HG03432 (cell line): ENCODE data around the gene SCN2B.

Source experiments
- ATAC-seq: cut with Tn5 transposase; IDR thresholded peaks from one replicate; pipeline ENCODE4 v1.9.1; 2021; ENCODE audit warnings: mild to moderate bottlenecking, moderate library complexity; ENCODE audit not compliant: unreplicated experiment

The SCN2B gene, protein sequence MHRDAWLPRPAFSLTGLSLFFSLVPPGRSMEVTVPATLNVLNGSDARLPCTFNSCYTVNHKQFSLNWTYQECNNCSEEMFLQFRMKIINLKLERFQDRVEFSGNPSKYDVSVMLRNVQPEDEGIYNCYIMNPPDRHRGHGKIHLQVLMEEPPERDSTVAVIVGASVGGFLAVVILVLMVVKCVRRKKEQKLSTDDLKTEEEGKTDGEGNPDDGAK

GRCh38 chr11:118175993-118176777 is at the start of gene SCN2B:
SCN2B (minus strand) TSS chr11:118176639; CDS start chr11:118176431, 208 bp downstream.
- ATAC-seq = no peak

DNA sequence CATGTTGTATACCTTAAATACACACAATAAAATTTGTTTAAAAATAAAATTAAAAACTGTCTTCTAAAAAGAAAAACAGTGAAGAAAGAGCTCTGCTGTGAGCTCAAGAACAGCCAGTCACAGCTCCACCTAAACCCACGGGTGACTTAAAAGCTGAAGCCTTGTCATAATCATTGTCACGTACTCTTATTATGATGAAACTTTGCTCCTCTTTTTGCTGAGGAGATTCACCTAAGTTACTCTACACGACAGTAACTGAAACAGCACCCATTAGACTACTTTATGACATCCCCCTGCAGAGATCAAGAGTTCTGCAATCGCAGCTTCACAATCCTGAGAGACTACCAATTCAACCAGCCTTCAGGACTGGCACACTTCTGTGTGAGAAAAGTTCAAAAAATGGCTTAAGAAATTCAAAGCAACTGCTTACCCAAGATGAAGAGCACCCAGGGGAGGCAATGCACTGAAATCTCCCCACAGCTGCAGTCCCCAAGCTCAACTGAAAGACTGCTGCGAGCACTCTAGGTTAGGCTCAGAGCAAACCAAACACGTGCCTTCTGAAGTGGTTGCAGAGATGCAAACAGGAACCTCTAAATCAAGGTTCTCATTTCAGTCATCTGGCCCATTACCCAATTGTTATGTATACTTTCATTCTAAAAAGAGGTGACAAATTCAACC is 48.2 kb upstream of the SCN2B start, which contains the start of gene JAML:
TSS of gene JAML (minus strand) at position 501 of the 678 bp plus-strand sequence. CDS start 10,145 bp downstream, outside the sequence.
- no peak for ATAC-seq

- ATAC-seq = no peak
Measured at GRCh38 chr11:118223992-118224391, 47.6 kb upstream of the SCN2B start.

DNA sequence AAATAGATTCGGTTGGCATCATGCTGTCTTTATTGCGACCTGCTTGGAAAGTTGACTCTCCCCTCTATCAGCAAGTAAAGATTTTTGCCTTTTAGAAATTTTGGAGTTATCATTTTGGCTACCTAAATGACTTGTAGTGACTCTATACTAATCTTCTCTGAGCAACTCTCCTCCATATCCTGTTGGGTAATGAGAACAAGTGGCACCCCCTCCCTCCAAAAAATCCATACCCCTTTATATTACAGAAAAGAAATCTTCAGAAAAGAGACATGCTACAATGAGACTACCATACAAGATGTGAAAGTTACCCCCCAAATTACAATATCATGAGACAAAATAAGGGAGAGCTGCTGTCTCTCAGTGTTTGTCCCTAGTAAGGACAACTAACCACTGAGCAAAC is 47.1 kb upstream of the SCN2B start:
- no peak for ATAC-seq

DNA sequence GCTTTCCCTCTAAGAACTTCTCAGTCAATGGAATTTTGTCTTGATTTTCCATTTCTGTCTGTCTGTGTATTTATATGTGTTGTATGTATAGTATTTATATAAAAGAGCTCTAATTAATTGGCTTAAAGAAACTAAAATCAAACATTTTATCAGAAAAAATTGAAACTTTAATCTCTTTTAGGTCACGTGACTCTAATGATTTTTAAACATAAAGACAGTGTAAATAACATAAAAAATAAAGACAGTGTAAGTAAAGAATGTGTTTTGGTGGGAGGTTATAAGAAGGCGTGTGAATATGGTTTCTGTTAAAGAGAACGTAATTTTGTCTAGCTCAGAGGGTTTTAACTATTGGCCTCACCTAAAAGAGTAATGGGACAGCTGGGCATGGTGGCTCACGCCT is 46.0 kb upstream of the SCN2B start:
- ATAC-seq = no peak

GRCh38 chr11:118221419-118221818 is 45.0 kb upstream of the SCN2B start:
- no peak for ATAC-seq

GRCh38 chr11:118219732-118220131 is 43.3 kb upstream of the SCN2B start:
- no peak for ATAC-seq

GRCh38 chr11:118219244-118219643 is 42.8 kb upstream of the SCN2B start:
- no peak for ATAC-seq

- no peak for ATAC-seq
Measured at GRCh38 chr11:118217575-118217974, 41.1 kb upstream of the SCN2B start.

DNA sequence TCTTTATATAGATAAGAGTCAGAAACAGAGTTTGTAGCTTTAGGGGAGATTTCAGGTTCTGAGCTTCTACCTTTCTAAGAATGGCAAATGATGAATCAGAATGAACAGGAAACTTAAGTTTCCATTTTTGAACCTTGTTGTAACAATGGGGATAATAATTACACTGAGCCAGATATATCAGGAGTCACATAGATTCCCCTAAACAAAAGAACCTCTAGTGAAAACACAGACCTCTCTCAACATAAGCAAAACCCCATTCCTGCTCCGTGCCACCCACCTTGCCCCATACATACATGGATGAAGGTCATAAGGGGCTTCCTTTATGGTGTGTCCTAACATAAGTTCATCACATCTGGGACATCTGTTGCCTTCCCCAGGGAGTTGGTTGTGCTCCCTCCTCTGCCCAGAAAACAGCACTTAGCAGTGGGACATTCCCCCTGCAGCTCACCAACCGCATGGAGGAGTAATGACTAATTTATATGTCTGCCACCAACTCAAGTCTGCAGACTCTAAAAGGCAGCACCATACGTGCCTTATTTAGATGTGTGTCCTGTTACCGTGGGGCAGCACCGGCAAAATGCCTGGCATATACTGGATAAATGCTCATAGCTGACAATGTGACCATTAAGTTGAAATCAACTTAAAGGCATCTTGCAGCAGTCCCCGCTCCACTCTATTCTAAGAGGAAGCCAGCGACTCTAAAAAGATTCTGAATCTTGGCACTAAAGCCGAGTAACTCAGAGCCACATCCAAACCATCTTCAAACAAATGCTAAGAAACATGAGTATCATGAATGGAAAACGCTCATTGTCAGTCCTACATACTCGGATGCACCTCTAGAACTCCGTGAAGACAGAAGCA is 40.4 kb upstream of the SCN2B start:
- peak; percentile 74 for ATAC-seq

- no peak for ATAC-seq
Measured at GRCh38 chr11:118215765-118216164, 39.3 kb upstream of the SCN2B start.

- ATAC-seq = no peak
Measured at GRCh38 chr11:118215262-118215661, 38.8 kb upstream of the SCN2B start.

DNA sequence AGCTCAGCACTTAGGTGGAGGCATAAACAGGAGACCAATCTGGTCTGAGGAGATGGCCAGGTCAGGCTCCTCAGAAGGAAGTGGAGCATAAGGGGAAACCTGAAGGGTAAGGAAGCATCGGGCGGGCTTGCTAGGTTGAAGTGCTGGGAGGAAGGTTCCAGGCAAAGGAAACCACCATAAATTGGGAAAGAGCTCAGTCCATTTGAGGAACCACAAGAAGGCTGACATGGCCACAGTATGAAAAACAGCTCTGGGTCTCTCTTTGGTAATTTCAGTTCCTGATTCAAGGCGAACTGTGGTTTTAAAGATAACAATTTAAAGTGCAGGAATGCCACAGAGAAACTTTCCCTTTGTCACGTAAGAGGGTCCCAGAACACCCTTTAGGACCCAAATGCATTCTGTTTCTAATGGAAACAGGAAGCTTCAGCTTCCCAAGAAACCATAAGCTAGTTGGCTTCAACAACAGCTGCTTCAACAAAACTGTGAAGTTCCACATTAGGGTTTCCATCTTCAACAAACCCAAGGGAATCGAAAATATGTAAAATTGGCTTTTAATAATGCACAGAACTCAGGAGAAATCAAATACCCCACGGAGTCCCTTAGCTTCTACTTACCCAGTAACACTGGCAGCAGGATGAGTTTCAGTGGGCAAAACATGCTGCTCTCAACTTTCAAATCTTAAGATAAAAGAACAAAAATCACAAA is 37.9 kb upstream of the SCN2B start:
- no peak for ATAC-seq

GRCh38 chr11:118213781-118214180 is 37.3 kb upstream of the SCN2B start:
- ATAC-seq = no peak

DNA sequence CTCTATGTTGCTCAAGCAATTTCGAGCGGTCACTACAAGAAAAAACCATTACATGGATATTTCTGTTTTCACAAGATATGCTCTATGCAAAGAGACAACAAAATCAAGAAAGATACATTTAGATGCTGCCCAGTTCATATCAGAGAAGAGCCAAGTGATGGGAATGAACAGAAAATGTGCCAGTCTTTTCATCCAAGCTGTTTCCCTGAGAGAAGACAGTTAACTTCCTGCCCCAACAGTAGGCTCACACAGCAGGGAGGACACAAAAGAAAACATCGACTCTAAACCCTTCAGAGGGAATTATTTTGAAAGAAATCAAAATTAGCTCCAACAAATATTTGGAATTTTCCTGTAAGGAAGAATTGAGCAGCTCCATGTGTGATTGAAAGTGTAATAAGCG is 36.8 kb upstream of the SCN2B start:
- no peak for ATAC-seq

DNA sequence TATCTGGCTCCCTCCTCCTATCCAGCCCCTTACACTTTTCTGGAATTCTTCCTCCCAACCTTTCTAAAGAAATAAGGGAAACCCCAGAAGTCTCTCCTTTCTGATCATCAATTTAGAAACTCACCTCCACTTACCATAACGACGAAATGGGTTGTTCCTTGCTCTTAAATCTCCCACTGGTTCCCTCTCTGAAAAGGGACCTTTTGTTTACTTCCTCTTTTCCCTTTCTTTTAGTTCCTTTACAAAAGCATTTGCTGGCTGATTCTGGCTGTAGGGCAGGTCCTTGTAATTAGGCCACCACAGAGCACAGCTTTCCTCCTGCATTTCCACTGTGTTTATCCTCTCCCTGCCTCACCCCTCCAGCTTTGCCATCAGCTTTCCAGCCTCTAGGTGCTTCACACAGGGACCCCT is 36.3 kb upstream of the SCN2B start:
- ATAC-seq = no peak

DNA sequence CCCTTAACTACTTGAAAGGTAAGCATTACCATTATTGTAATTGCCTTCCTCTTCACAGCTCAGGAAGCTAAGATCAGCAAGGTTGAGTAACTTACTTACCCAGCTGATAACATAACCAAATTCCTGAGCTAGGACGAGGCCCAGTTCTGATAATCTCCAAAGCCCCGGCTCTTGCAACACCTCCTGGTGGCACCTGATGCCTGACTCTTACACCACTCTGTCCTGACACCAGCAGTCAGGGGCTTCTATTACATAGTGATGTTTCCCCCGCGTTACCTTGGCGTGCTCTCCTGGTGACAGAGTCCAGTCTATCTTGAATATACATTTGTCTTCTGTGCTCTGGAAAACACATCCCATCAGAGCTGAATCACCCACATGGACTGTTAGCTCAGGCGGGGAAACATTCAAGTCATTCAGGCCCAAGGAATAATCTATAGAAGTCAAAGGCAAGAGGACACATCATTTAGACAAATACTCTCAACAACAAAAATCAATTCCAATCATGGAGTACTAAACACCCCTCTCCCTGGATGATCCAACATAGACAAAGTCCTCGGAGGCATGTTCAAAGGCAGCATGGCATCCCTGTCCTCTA is 35.8 kb upstream of the SCN2B start:
- no peak for ATAC-seq

DNA sequence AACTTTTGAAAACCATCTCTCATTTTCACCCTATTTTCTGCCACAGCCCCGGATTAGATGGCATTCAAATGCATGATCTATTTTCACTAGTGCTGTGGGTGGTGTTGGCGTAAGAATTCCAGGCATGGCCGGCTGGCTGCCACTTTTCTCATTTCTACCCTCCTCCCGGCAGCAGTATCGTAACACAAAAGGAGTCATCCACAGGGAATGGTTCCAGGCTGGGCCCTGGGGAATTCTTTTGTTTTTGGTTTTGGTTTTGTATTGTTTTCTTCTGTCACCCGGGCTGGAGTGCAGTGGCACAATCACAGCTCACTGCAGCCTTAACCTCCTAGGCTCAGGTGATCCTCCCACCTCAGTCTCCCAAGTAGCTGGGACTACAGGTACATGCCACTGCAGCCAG is 34.6 kb upstream of the SCN2B start:
- ATAC-seq = no peak

DNA sequence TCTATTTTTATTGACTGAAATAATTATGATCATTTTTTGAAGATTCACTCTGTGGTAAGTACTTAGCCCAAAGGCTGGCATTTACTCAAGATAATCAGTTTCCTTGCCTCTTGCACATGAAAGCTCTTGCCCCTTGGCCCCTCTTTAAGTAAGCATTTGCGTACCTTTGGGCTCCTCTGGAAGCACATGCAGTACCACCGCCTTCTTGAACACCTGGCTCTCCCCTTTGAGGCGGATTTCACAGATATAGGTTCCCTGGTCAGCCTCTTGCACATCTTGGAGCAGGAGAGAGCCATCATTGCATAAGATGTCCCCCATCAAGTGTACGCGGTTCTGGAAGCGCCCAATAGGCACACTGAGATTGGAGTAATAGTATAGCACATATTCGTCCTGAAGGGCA is 33.9 kb upstream of the SCN2B start:
- no peak for ATAC-seq

GRCh38 chr11:118209033-118209432 is 32.6 kb upstream of the SCN2B start:
- no peak for ATAC-seq
